NCI-H82 (cell line): ENCODE measurements around the gene SPOCK2.
"Not testable (repeated sequence)": the region's sequence is repeated elsewhere in the genome, so short reads cannot be mapped to it uniquely, and the experiment has no call there.

Experiments
- DNase-seq: peaks from one replicate; lab custom pipeline; 2025; lab: John Stamatoyannopoulos, UW

SPOCK2 gene

GRCh38 chr10:72087969-72088888, at the start of gene SPOCK2:
Gene SPOCK2 (minus strand): TSS chr10:72088551. CDS start chr10:72088328, 223 bp downstream.
- DNase-seq, result no peak

- DNase-seq, result no peak
Observed at GRCh38 chr10:72137583-72137982, 49.2 kb upstream of the SPOCK2 start.

GRCh38 chr10:72136225-72136624, 47.9 kb upstream of the SPOCK2 start:
- not testable (repeated sequence) for DNase-seq

- DNase-seq, result no peak
Observed at GRCh38 chr10:72134785-72135767, 46.7 kb upstream of the SPOCK2 start.

- no peak for DNase-seq
Observed at GRCh38 chr10:72133517-72133916, 45.2 kb upstream of the SPOCK2 start.

GRCh38 chr10:72132854-72133253, 44.5 kb upstream of the SPOCK2 start:
- DNase-seq, result no peak

GRCh38 chr10:72127571-72127970, 39.2 kb upstream of the SPOCK2 start:
- no peak for DNase-seq

GRCh38 chr10:72126872-72127232, 38.5 kb upstream of the SPOCK2 start:
- no peak for DNase-seq

GRCh38 chr10:72126184-72126871, 38.0 kb upstream of the SPOCK2 start:
- peak; percentile 16 for DNase-seq

- no peak for DNase-seq
Observed at GRCh38 chr10:72124989-72125388, 36.6 kb upstream of the SPOCK2 start.

- DNase-seq, result no peak
Observed at GRCh38 chr10:72124381-72124780, 36.0 kb upstream of the SPOCK2 start.

- no peak for DNase-seq
Observed at GRCh38 chr10:72123616-72124015, 35.3 kb upstream of the SPOCK2 start.

- no peak for DNase-seq
Observed at GRCh38 chr10:72122221-72122620, 33.9 kb upstream of the SPOCK2 start.

GRCh38 chr10:72121389-72121788, 33.0 kb upstream of the SPOCK2 start:
- DNase-seq, result no peak

- no peak for DNase-seq
Observed at GRCh38 chr10:72116372-72116771, 28.0 kb upstream of the SPOCK2 start.

- DNase-seq, result no peak
Observed at GRCh38 chr10:72114706-72115450, 26.5 kb upstream of the SPOCK2 start.

- DNase-seq, result no peak
Observed at GRCh38 chr10:72110673-72111401, 22.5 kb upstream of the SPOCK2 start.

GRCh38 chr10:72109636-72110157, 21.3 kb upstream of the SPOCK2 start:
- DNase-seq, result no peak

- DNase-seq, result peak; percentile 15
Observed at GRCh38 chr10:72108830-72109635, 20.7 kb upstream of the SPOCK2 start.

- not testable (repeated sequence) for DNase-seq
Observed at GRCh38 chr10:72108004-72108370, 19.6 kb upstream of the SPOCK2 start.
